Measurements from ENCODE around the gene CCDC174.

The CCDC174 gene

DNA sequence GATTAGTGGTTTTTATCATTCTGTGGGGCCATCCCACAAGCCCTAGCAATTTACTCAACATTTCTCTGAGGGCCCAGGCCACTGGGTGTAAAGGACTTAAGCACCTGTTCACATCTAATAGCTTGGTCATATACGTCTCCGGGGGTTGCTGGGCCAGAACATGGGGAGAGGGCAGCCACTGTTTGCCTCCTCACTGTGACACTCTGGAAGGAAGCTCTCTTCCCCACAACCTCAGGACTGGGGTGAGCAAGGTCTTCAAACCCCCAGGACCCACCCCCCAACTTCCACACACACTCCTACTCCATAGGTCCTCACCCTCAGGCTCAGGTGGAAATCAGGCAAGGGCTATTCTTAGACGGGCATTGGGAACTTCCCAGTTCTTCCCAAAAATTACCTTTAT is 52.2 kb downstream of the CCDC174 start:
- no peak for DNase-seq

DNA sequence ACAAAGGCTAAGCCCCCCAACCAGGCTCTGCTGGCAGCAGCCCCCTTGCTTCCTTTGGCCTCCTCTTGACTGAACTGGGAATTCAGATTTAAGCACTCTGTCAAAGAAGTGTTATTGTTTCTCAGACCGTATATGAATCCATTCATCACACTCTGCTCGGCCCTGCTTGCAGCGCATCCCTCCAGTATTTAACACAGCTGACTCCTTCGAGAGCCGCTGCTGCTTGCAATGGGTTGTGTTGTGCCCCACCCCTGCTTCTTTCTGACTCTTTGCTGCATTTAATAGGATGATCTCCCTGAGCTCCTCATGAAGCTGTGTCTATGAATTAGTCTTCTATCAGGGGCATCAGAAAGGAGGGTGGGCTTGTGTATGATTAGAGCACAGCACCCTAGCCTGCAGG is 54.5 kb downstream of the CCDC174 start:
- DNase-seq = no peak

DNA sequence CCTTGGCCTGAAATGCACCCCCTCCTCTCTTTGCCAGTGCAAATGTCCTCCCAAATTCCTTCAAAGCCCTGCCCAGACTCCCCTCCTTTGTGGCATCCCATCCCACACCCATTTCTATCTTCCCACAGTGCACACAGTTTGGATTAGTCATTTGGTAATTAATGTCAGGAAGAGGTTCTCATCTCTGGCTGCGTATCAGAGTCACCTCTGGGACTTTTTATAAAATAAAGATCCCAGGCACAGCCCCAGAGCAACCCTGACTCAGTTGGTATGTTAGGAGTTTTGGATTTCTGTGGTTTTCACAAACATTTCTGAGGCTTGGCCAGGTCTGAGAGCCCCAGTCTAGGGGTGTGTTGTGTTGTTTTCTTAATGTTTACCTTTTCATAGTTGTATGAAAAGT is 65.0 kb downstream of the CCDC174 start:
- no peak for DNase-seq

DNA sequence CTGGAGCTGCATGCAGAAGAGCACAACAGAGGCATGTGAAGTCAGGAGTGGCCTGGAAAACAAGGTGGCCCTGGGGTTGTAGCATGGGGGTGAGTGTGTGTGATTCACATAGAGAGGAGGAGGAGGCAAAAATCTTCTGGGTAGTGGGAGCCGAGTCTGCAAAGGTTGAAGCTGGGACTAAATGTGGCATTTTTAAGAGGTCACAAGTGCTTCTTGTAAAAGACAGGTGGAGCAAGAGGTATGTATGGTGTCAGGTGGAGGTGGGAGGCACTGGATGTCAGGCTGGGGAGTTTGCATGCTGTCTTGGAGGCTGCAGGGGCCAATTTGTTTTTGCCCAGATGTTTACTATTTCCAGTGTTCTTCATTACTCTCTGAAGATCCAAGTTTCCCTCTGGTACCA is 65.7 kb downstream of the CCDC174 start:
- DNase-seq = no peak

DNA sequence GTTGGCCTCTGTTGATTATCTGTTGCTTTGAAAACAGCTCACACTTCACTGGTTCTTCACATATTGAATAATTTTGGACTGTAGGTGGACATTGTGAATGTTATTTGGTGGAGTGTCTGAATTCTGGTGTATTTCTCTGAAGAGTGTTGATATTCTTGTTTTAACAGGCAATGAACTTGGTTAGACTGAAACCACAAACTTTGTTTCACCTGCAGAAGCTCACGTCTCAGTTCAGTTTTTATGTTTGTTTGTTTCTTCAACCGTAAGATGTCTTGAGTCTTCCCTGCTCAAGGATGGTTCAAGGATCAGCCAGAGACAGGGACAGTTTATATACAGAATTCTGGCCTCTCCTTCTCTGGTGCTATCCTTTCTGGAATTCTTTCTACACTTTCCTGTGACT is 67.0 kb downstream of the CCDC174 start:
- DNase-seq = no peak

DNA sequence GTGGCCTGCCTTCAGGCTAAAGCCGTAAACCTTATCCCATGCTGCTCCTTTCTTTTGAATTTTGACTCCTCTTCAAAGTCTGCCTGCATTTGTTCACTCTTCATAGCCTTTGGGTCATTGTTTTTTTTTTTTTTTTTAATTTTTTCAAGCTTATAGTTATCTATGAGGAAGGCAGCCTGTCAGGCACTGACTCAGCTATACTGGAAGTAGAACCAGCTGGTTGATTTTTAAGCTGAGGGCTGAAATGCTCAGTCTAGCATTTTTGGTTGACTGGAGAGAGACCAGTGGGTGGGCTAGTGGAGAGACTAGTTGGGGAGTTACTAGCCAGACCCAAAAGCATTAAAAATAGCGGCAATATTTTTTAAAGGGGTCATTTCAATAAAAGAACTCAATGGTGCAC is 67.4 kb downstream of the CCDC174 start:
- DNase-seq = no peak

DNA sequence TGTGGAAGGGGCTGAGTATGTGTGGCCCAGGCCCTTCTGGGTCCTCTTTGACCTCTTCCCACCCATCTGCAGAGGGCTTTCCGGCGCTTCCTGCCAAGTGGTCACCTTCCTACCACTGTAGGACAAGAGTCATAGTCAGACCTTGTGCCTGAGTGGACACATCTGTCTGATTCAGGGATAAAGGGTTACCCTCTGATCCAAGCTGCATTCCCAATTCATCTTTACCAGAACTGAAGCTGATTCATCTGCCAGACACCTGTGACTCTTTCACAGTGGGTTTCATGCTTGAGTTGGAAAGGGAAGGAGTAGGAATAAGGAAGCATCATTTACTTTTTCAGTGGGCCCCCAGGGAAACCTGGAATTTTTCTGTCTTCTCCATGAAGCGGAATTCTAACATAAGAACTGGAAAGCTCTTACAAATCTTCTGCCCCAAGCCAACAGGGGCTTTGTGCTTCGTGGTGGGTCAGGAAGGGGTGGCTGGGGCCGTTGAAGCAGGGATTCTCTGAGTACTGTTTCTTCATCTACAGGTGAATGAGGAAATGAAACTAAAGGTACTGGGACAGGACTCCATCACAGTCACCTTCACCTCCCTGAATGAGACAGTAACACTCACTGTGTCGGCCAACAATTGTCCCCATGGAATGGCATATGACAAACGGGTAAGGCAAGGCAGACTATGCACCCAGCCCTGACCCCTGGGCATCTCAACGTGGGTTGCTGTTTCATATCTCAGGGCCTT is 69.7 kb downstream of the CCDC174 start:
- no peak for DNase-seq

Measured in Kasumi-1 (cell line).